ENCODE data around the gene PKD1L1.
"Not testable (repeated sequence)": the region's sequence is repeated elsewhere in the genome, so short reads cannot be mapped to it uniquely, and the experiment has no call there.

PKD1L1 gene

GRCh38 chr7:47948141-47948790, at the start of gene PKD1L1:
PKD1L1 (minus strand) TSS chr7:47948466; CDS start chr7:47948440, 26 bp downstream.
- no peak for DNase-seq

GRCh38 chr7:47992446-47992845, 44.2 kb upstream of the PKD1L1 start:
- DNase-seq: no peak

GRCh38 chr7:47991741-47992311, 43.6 kb upstream of the PKD1L1 start:
- peak; percentile 91 for DNase-seq

- DNase-seq: no peak
Measured at GRCh38 chr7:47991270-47991669, 43.0 kb upstream of the PKD1L1 start.

- DNase-seq: no peak
Measured at GRCh38 chr7:47990592-47990991, 42.3 kb upstream of the PKD1L1 start.

- DNase-seq: not testable (repeated sequence)
Measured at GRCh38 chr7:47989607-47990400, 41.5 kb upstream of the PKD1L1 start.

GRCh38 chr7:47988496-47989386, 40.5 kb upstream of the PKD1L1 start:
- DNase-seq: no peak

GRCh38 chr7:47982610-47983009, 34.3 kb upstream of the PKD1L1 start:
- no peak for DNase-seq

GRCh38 chr7:47980648-47981047, 32.4 kb upstream of the PKD1L1 start:
- DNase-seq: not testable (repeated sequence)

GRCh38 chr7:47979832-47980181, 31.5 kb upstream of the PKD1L1 start:
- DNase-seq: no peak

- DNase-seq: peak; percentile 97
Measured at GRCh38 chr7:47979145-47979831, 31.0 kb upstream of the PKD1L1 start, which contains the start of gene HUS1. HUS1 (minus strand) TSS chr7:47979615; CDS start chr7:47979519, 96 bp downstream.

GRCh38 chr7:47978790-47979144, 30.5 kb upstream of the PKD1L1 start:
- no peak for DNase-seq

- no peak for DNase-seq
Measured at GRCh38 chr7:47973739-47974138, 25.5 kb upstream of the PKD1L1 start.

- no peak for DNase-seq
Measured at GRCh38 chr7:47970761-47971160, 22.5 kb upstream of the PKD1L1 start.

GRCh38 chr7:47968847-47969774, 20.8 kb upstream of the PKD1L1 start:
- DNase-seq: peak; percentile 64

GRCh38 chr7:47967708-47968107, 19.4 kb upstream of the PKD1L1 start:
- no peak for DNase-seq

- DNase-seq: no peak
Measured at GRCh38 chr7:47967123-47967522, 18.9 kb upstream of the PKD1L1 start.

- DNase-seq: no peak
Measured at GRCh38 chr7:47965456-47965855, 17.2 kb upstream of the PKD1L1 start.

- DNase-seq: no peak
Measured at GRCh38 chr7:47962262-47962661, 14.0 kb upstream of the PKD1L1 start.

- no peak for DNase-seq
Measured at GRCh38 chr7:47957156-47957555, 8.9 kb upstream of the PKD1L1 start.

GRCh38 chr7:47956220-47956619, 8.0 kb upstream of the PKD1L1 start:
- DNase-seq: no peak
